ENCODE data around the gene TRIM66. TPM values are rescaled to one million over a fixed set of nuclear protein-coding genes. Genes with fewer than 3 reads are reported as not detected.

The TRIM66 gene
- total RNA-seq, 4 donors from 2014 or later, result 12.1 to 34.2 (median 19.8) TPM

DNA sequence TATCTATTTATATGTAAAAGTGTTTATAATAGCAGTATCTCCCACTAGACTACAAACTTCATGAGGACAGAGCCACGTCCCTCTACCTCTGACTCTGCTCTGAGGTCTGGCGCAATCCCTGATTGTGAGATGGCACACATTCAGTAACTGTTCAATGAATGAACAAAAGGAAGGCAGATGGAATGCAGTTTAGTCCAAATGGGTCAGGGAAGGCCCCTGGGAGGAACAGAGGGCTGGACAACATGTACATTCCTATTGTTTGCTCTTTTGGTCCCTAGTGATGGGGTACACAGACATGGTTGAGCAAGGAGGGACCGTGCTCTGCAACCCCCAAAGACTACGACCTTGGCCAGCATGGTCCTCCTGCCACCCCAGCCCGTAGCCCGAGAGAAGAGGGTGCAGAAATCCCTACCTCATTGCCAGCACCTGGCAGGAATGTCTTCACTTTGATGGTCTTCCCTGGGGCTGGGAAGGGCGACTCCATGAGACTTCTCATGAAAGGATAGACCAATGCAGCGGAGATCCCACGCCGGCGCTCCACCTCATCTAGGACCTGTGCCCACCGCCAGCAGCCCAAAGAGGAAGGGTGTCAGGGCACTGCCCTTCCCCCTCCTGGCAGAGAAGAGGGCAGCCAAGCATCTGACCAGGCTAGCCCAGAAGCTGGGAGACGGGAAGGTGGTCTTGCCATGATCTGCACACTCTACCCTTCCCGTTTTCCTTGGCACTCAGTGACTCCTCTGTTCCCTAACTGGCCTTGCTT is 24.4 kb upstream of the TRIM66 start:
- Histone ChIP-seq H3K9me3 (no peaks in the 10 kb centered on the region), H3K4me3 (no peak overlapping the region), H3K27ac (peak overlapping the region in 3 of 4 donors; percentile 49 to 89 (median 50)), H3K36me3 (peaks cover 0 to 60% (median 0%) of the 10 kb centered on the region in 3 donors), H3K4me1 (no peaks in the 10 kb centered on the region), H3K27me3 (no peaks in the 10 kb centered on the region)
- TF ChIP-seq, protein P1, sequence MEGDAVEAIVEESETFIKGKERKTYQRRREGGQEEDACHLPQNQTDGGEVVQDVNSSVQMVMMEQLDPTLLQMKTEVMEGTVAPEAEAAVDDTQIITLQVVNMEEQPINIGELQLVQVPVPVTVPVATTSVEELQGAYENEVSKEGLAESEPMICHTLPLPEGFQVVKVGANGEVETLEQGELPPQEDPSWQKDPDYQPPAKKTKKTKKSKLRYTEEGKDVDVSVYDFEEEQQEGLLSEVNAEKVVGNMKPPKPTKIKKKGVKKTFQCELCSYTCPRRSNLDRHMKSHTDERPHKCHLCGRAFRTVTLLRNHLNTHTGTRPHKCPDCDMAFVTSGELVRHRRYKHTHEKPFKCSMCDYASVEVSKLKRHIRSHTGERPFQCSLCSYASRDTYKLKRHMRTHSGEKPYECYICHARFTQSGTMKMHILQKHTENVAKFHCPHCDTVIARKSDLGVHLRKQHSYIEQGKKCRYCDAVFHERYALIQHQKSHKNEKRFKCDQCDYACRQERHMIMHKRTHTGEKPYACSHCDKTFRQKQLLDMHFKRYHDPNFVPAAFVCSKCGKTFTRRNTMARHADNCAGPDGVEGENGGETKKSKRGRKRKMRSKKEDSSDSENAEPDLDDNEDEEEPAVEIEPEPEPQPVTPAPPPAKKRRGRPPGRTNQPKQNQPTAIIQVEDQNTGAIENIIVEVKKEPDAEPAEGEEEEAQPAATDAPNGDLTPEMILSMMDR (IDR thresholded peaks at IDR 0.05), result no peak
- TF ChIP-seq POLR2A (IDR thresholded peaks at IDR 0.05), result no peak
- DNase-seq, result no peak

DNA sequence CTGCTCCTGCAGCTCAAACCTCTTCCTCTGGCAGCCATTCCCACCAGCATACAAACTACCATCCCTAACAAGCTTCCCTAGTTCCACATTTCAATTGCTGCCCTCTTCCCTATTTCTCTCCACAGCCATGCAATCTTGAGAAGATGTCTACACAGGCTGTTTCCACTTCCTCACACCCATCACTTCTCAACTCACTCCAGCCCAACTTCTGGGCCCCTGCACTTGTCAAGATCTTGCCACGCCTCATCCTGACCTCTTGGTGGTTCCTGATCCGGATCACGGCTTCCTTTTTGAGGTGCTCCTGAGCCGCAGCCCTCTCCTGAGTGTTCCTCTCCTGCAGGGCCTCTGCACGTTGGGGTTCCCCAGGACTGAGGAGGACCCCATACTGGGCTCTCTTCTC is 22.7 kb upstream of the TRIM66 start:
- Histone ChIP-seq H3K4me1 (peaks cover 0 to 8% (median 0%) of the 10 kb centered on the region in 4 donors), H3K36me3 (peaks cover 0 to 62% (median 0%) of the 10 kb centered on the region in 3 donors), H3K27ac (no peak overlapping the region), H3K9me3 (no peaks in the 10 kb centered on the region), H3K4me3 (no peak overlapping the region), H3K27me3 (no peaks in the 10 kb centered on the region)
- TF ChIP-seq POLR2A (IDR thresholded peaks at IDR 0.05), result no peak
- DNase-seq, result no peak

DNA sequence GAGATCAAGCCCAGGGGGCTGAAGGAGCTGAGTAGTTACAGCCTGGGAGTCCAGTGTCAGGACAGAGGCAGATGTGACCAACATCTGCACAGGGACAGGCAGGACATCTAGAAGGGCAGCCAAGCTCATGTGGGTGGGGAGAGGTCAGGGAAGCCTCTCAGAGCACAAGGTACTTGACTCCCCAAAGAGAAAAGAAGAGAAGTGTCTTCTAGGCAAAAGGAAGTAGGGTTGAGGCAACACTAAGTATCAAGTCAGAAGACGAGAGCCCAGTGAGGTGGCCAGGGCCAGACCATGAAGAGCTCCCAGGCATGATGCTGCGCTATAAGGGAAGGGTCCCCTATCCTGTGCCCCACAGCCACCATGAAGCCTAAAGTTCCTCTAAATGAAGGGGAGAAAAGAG is 21.7 kb upstream of the TRIM66 start:
- Histone ChIP-seq H3K9me3 (no peaks in the 10 kb centered on the region), H3K36me3 (peaks cover 0 to 72% (median 0%) of the 10 kb centered on the region in 3 donors), H3K27ac (no peak overlapping the region), H3K27me3 (no peaks in the 10 kb centered on the region), H3K4me1 (peaks cover 0 to 17% (median 0%) of the 10 kb centered on the region in 4 donors), H3K4me3 (no peak overlapping the region)
- TF ChIP-seq, protein P1 (IDR thresholded peaks at IDR 0.05), result no peak
- TF ChIP-seq POLR2A (IDR thresholded peaks at IDR 0.05), result no peak
- DNase-seq, result no peak

DNA sequence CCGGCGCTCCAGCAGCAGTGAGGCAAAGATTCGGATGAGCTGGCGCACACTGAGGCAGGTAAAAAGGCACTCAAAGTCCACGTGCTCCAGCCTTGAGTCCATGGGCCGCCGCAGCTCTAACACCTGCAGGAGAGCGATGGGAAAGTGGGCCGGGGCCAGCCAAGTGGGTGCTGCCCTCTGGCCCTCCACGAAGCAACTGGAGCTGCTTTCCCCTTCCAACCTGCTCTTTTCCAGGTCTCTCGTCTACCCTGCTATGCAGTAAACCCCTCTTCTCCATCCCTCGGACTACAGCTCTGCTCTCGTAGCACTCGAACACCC is 20.1 kb upstream of the TRIM66 start:
- no peak overlapping the region for H3K4me3 ChIP-seq
- TF ChIP-seq, protein P1 (IDR thresholded peaks at IDR 0.05), result no peak
- TF ChIP-seq POLR2A (IDR thresholded peaks at IDR 0.05), result no peak
- no peak for DNase-seq
- no peaks in the 10 kb centered on the region for H3K27me3 ChIP-seq
- no peaks in the 10 kb centered on the region for H3K9me3 ChIP-seq
- peaks cover 0 to 81% (median 0%) of the 10 kb centered on the region in 3 donors for H3K36me3 ChIP-seq
- H3K4me1 ChIP-seq, result peaks cover 0 to 17% (median 0%) of the 10 kb centered on the region in 4 donors
- H3K27ac ChIP-seq, result no peak overlapping the region

DNA sequence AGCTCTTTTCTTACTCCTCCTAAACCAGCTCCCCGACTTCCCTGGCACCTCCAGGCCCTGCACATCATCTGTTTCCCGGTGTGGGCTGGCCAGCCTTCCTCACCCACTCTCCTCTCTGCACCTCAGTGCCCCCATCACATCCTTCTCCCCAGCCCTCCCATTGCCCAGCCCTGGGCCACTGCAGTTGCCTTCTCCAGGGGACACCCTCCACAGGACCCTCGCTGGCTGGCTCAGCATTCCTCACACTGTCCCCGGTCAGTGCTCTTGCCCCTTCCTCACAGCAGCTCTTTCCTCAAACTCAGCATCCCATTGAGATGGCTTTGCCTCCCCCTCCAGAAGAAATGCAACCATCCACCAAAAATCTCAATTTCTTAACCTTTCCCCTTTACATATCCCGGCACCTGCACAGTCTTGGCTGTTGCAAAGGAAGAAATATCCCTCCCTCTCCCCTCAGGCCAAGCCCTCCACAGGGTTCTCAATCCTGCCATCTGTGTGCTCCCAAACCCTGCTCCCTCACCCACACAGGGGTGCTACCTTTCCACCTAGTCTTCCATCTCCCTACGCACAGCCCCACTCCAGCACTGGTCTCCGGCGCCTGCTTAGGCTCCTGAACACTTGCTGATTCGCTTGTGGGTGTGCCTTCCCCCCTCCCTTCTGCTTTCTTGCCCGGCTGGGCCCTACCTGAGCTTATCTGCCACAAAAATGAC is 19.6 kb upstream of the TRIM66 start:
- Histone ChIP-seq H3K4me3 (no peak overlapping the region), H3K27me3 (no peaks in the 10 kb centered on the region), H3K36me3 (peaks cover 0 to 82% (median 0%) of the 10 kb centered on the region in 3 donors), H3K27ac (no peak overlapping the region), H3K4me1 (peaks cover 0 to 17% (median 0%) of the 10 kb centered on the region in 4 donors), H3K9me3 (no peaks in the 10 kb centered on the region)
- DNase-seq, result peak in 1 of 3 donors; percentile 23
- TF ChIP-seq, protein P1 (IDR thresholded peaks at IDR 0.05), result no peak
- no peak for TF ChIP-seq POLR2A (IDR thresholded peaks at IDR 0.05)

DNA sequence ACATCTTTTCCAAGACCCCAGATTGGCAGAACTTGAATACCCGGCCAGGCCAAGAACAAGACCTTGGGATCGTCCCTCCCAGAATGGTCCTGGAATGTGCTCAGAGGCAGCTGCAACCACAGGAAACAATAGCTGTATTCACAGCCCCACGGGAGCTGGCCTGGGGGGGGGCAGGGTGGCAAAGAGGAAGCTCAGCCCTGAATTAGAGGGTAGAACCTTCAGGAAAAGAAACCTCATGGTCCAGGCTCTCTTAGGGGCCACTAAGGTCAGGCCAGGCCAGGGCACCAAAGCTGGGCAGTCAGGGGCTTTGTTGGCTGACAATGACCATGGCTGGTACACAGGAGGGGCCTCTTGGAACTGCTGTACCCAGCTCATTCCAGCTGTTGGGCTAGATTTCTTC is 17.4 kb upstream of the TRIM66 start:
- Histone ChIP-seq H3K27me3 (no peaks in the 10 kb centered on the region), H3K36me3 (peaks cover 0 to 85% (median 0%) of the 10 kb centered on the region in 3 donors), H3K4me1 (peaks cover 0 to 17% (median 0%) of the 10 kb centered on the region in 4 donors), H3K27ac (peak overlapping the region in 2 of 4 donors; percentile 25 to 42), H3K9me3 (no peaks in the 10 kb centered on the region), H3K4me3 (no peak overlapping the region)
- TF ChIP-seq, protein P1 (IDR thresholded peaks at IDR 0.05), result no peak
- TF ChIP-seq POLR2A (IDR thresholded peaks at IDR 0.05), result no peak
- DNase-seq, result peak in 1 of 3 donors; percentile 40

Measured in Peyer's patch (tissue), 4 donors.